ENCODE measurements around the gene BACH1. TPM values are rescaled to one million over a fixed set of nuclear protein-coding genes. Genes with fewer than 3 reads are reported as not detected.

The BACH1 gene
- total RNA-seq, 1 experiment from 2014 or later: 65.2 TPM

DNA sequence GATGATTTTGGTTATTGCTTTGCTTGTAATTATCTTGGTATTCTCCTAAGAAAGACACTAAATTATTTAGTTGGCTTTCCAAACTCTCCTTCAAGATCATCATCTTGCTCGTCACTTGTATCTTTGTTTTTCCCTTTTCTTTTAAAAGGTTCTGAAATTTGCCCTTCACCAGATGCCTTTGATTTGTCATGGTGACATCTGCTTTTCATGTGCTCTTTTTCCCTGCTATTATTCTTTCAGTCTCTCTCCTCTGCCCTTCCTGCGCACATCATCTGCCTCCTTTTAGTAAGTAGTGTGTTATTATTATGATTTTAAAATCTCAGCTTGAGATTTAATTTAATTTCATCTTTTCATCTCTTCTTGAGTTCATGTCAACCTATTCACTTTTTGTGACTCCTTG, 92.1 kb downstream of the BACH1 start:
- POLR2A ChIA-PET: no interaction called here
- DNase-seq: no peak
- Mint-ChIP-seq H3K36me3 (ENCODE audit: insufficient read depth, unreplicated experiment) (peaks cover 7% of the 10 kb centered on the region), H3K27ac (ENCODE audit: unreplicated experiment) (no peak overlapping the region), H3K4me1 (ENCODE audit: low read depth, unreplicated experiment) (peaks cover 34% of the 10 kb centered on the region), H3K27me3 (ENCODE audit: insufficient read depth, unreplicated experiment) (no peaks in the 10 kb centered on the region), H3K4me3 (ENCODE audit: unreplicated experiment) (no peak overlapping the region), H3K9me3 (ENCODE audit: unreplicated experiment) (peaks cover 20% of the 10 kb centered on the region)
- Histone ChIP-seq H3K4me3 (ENCODE audit: low read depth, low read length) (no peak overlapping the region), H3K4me1 (peaks cover 38% of the 10 kb centered on the region), H3K36me3 (ENCODE audit: control insufficient read depth, insufficient read depth, low read length) (no peaks in the 10 kb centered on the region; the same call in 1 of the 2 replicates), H3K9me3 (0 out of 2 replicates have a peak, but pooled peaks cover 8% of the 10 kb centered on the region), H3K27me3 (replicated peaks; ENCODE audit: control insufficient read depth, insufficient read depth, low read length) (no peaks in the 10 kb centered on the region)
- CTCF ChIA-PET: no interaction called here
- intact Hi-C loops (cut with micrococcal nuclease; ENCODE audit: unreplicated experiment): no loop called here
- BruUV-seq (replicated peaks): no TSS peak
- TF ChIP-seq, protein P1, sequence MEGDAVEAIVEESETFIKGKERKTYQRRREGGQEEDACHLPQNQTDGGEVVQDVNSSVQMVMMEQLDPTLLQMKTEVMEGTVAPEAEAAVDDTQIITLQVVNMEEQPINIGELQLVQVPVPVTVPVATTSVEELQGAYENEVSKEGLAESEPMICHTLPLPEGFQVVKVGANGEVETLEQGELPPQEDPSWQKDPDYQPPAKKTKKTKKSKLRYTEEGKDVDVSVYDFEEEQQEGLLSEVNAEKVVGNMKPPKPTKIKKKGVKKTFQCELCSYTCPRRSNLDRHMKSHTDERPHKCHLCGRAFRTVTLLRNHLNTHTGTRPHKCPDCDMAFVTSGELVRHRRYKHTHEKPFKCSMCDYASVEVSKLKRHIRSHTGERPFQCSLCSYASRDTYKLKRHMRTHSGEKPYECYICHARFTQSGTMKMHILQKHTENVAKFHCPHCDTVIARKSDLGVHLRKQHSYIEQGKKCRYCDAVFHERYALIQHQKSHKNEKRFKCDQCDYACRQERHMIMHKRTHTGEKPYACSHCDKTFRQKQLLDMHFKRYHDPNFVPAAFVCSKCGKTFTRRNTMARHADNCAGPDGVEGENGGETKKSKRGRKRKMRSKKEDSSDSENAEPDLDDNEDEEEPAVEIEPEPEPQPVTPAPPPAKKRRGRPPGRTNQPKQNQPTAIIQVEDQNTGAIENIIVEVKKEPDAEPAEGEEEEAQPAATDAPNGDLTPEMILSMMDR (IDR thresholded peaks at IDR 0.05; ENCODE audit: insufficient read depth in 1 of 2, low read depth in 1 of 2, low read length in 1 of 2, severe bottlenecking in 1 of 2, unreplicated experiment in 1 of 2): no peak

DNA sequence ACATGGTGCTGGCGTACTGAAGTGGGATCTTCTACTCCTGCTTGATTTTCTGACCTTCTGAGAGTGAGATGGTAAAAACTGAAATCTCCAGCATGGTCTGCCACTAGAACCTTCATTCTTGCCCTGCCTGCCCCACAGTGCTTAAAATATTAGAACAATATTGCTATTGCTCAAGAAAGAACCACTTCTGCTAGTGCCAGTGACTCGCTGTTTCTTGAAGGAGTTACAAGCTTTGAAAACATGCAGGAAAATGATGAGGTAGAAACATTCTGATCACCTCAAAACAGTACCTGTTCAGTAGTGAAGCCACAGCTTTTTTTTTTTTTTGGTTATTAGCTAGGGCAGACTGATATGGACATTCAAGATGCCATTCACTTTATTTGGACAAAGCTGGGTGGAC, 95.3 kb downstream of the BACH1 start:
- Mint-ChIP-seq H3K4me3 (ENCODE audit: unreplicated experiment) (no peak overlapping the region), H3K27me3 (ENCODE audit: insufficient read depth, unreplicated experiment) (no peaks in the 10 kb centered on the region), H3K9me3 (ENCODE audit: unreplicated experiment) (peaks cover 30% of the 10 kb centered on the region), H3K27ac (ENCODE audit: unreplicated experiment) (no peak overlapping the region), H3K4me1 (ENCODE audit: low read depth, unreplicated experiment) (peaks cover 34% of the 10 kb centered on the region), H3K36me3 (ENCODE audit: insufficient read depth, unreplicated experiment) (peaks cover 7% of the 10 kb centered on the region)
- POLR2A ChIA-PET: no interaction called here
- peaks cover 16% of the 10 kb centered on the region for H3K4me1 ChIP-seq
- TF ChIP-seq, protein P1 (IDR thresholded peaks at IDR 0.05; ENCODE audit: insufficient read depth in 1 of 2, low read depth in 1 of 2, low read length in 1 of 2, severe bottlenecking in 1 of 2, unreplicated experiment in 1 of 2): no peak
- no peaks in the 10 kb centered on the region; the same call in 1 of the 2 replicates for H3K36me3 ChIP-seq (ENCODE audit: control insufficient read depth, insufficient read depth, low read length)
- no peak for DNase-seq
- CTCF ChIA-PET: no interaction called here
- BruUV-seq (replicated peaks): no TSS peak
- intact Hi-C loops (cut with micrococcal nuclease; ENCODE audit: unreplicated experiment): no loop called here
- no peaks in the 10 kb centered on the region for H3K27me3 ChIP-seq (replicated peaks; ENCODE audit: control insufficient read depth, insufficient read depth, low read length)
- 0 out of 2 replicates have a peak, but pooled peaks cover 8% of the 10 kb centered on the region for H3K9me3 ChIP-seq
- no peak overlapping the region for H3K4me3 ChIP-seq (ENCODE audit: low read depth, low read length)

Other genes starting within 250 kb of the BACH1 start
- gene CCT8, start 225.3 kb upstream of the BACH1 start, total RNA-seq (2022): 269 and 302 TPM in 2 replicates
- 8.2 and 9.9 TPM in 2 replicates for gene MAP3K7CL, start 168.3 kb upstream of the BACH1 start, total RNA-seq (2022)